GM13976 (cell line): ENCODE measurements around the gene EDN3.

Source experiments
- DNase-seq: peaks from one replicate; pipeline ENCODE4 v3.0.0; 2012; ENCODE audit warnings: low spot score
- in situ Hi-C: fragments of 300-500 bp; cut with MboI; formaldehyde crosslinking; loops from one replicate; pipeline ENCODE4 v1.12.0; 2022; ENCODE audit warnings: low sequenced_read_pairs, mixed read lengths, inconsistent platforms; ENCODE audit not compliant: unreplicated experiment
- TF ChIP-seq, protein P1 (sequence below): IDR thresholded peaks from 2 replicates; pipeline ENCODE4 v1.5.1; 2012; ENCODE audit warnings: borderline replicate concordance, mild to moderate bottlenecking; ENCODE audit not compliant: insufficient read depth; ENCODE audit errors: extremely low read depth, missing control alignments, control extremely low read depth

The EDN3 gene

DNA sequence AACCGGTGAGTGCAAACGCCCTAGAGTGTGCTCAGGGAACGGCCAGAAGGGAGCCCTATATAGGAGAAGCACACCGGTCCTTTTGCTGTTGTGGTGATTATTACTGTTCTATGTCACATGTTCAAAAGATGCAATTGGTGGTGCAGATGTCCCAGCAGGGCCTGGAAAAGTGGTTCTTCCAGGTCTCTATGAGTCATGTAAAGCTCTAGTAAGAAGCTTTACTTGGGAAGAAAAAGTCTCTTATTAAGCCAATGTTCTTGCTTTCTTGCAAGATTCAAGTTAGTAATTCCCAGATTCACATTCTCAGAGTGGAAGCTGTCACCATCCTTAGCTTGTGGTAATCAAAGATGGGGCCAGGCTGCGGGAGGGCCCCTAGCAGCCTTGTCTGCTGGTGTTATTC lies 23.3 kb downstream of the EDN3 start:
- TF ChIP-seq, protein P1, sequence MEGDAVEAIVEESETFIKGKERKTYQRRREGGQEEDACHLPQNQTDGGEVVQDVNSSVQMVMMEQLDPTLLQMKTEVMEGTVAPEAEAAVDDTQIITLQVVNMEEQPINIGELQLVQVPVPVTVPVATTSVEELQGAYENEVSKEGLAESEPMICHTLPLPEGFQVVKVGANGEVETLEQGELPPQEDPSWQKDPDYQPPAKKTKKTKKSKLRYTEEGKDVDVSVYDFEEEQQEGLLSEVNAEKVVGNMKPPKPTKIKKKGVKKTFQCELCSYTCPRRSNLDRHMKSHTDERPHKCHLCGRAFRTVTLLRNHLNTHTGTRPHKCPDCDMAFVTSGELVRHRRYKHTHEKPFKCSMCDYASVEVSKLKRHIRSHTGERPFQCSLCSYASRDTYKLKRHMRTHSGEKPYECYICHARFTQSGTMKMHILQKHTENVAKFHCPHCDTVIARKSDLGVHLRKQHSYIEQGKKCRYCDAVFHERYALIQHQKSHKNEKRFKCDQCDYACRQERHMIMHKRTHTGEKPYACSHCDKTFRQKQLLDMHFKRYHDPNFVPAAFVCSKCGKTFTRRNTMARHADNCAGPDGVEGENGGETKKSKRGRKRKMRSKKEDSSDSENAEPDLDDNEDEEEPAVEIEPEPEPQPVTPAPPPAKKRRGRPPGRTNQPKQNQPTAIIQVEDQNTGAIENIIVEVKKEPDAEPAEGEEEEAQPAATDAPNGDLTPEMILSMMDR, result no peak
- DNase-seq, result no peak
- in situ Hi-C loops, result no loop called here

DNA sequence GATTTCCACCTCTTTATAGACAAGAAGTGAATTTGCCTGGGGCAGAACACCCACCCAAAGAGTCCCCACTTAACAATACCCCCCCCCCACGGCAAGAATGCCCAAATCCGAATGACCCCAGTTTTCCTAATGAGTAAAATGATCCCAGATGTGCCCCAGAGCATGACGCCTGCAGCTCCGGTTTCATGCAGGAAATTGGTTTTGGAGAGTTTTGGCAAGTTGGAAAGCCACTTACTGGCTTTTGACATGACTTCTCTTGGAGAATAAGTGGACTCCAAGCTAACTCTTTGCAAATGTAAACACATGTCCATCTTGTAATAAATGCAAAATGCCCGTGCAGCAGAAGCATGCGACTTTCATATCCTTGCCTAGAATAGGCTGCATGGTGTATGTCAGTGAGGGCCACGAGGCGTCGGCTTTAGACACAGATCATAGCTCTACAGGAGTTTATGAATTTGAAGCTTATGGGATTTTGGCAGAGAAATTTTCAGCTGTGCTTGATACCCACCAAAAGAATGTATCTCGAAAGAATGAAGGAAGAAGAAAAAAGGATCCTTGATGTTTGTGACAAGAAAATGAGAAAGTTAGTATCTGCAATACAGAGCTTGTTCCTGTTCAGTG lies 24.2 kb downstream of the EDN3 start:
- in situ Hi-C loops, result no loop called here
- no peak for DNase-seq

DNA sequence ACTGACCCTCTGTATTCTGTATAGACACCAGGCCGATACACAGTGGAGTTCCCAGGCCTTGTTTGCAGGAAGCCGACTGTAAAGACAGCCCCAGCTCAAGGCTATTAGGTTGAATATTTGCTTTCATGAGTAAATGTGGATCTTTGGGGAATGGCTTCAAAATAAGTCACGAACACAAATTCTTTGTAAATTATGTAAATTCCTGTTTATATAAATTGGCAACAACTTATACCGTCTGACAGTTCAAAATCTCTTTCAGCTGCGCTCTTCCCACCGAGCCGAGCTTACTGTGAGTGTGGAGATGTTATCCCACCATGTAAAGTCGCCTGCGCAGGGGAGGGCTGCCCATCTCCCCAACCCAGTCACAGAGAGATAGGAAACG lies 24.7 kb downstream of the EDN3 start:
- DNase-seq, result no peak
- in situ Hi-C loops, result no loop called here
- TF ChIP-seq, protein P1, result no peak

More for the DNA sequence above, 24.2 kb downstream of the EDN3 start:
- TF ChIP-seq, protein P1, result no peak

DNA sequence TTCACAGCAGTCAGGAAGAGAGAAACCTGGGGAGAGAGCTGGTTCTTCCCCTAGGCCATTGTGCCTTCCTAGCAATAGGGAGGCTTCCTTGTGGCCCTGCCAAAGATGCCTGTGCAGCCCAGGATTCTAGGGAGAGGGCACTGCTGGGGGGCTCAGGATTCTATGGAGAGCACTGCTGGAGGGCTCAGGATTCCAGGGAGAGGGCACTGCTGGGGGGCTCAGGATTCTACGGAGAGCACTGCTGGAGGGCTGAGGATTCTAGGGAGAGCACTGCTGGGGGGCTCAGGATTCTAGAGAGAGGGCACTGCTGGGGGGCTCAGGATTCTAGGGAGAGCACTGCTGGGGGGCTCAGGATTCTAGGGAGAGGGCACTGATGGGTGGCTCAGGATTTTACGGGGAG lies 25.8 kb downstream of the EDN3 start:
- DNase-seq, result no peak
- TF ChIP-seq, protein P1, result no peak
- in situ Hi-C loops, result no loop called here

DNA sequence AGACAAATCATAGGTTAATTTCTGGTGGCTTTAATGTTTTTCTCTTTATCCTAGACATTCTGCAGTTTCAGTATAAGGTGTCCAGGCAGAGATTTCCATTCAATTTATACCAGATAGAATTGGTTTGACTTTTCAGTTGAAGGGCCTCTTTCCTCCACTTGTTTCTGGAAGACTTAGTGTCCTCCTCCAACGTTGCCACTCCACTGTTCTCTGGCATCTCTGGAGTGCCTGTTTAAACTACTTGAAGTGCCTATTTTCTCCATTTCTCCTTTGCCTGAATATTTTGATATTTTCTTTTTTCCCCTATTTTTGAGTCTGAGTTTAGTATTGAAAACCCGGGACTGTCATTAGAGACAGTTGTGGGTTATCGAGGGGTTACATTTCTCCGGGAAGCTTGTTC lies 27.7 kb downstream of the EDN3 start:
- in situ Hi-C loops, result no loop called here
- TF ChIP-seq, protein P1, result no peak
- DNase-seq, result no peak

DNA sequence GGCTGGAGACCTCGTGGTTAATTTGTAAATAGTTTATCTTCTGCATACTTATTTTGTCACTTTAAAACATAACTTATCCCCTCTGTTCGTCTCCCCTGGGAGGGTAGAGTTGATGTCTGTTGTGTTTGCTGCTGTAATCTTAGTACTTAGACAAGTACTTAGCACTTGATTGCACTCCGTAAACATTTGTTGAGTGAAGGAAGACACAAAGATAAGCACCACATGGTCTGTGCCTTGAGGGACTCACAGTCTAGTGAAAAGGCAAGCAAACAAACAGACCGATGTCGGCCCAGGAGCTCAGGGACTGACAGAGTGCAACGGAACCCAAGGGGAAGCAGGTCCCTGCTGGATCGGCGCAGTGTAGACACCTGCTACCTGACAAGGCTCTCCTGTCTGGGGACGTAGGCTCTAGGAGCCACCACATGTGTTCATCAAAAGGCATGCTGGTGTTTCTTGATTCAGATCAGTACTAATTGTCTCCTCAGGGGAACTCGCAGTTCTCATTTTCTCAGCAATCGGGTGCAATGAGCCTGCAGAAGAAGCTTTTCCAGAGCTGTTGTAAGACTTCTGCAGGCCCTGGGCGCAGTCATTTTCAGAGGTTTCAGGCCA lies 31.4 kb downstream of the EDN3 start:
- no peak for DNase-seq
- TF ChIP-seq, protein P1, result no peak
- in situ Hi-C loops, result no loop called here

DNA sequence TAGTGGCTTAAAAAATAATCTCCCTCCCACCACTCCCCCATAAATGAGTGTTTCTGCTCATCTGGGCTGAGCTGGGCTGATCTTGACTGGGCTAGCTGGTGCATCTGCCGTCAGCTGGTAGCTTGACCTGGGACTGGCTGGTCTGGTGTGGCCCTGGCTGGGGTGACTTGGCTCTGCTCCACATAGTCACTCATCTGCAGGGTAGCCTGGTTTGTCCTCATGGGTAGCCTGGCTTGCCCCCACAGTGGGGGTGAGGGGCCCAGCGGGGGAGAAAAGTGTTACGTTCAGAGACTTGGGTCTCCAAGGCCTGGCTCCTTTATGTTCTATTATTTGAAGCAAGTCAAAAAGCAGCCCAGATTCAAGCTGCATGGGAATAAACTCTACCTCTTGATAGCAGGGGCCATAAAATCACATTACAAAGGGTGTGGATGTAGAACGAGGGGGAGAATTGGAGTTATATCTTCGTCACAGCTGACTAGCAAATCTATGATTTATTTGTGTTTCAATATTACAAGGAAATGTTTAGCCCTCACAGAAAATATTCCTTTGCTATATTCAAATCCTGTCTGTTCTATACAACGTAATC lies 32.9 kb downstream of the EDN3 start:
- TF ChIP-seq, protein P1, result no peak
- DNase-seq, result no peak
- in situ Hi-C loops, result no loop called here
